ENCODE measurements around the gene HSF4.

Gene HSF4

GRCh38 chr16:67202956-67203493 lies 38.5 kb downstream of the HSF4 start:
- no peak for FAIRE-seq

GRCh38 chr16:67204076-67204475 lies 39.5 kb downstream of the HSF4 start:
- FAIRE-seq, result no peak

- no peak for FAIRE-seq
Observed at GRCh38 chr16:67206129-67206837, 41.7 kb downstream of the HSF4 start.

DNA sequence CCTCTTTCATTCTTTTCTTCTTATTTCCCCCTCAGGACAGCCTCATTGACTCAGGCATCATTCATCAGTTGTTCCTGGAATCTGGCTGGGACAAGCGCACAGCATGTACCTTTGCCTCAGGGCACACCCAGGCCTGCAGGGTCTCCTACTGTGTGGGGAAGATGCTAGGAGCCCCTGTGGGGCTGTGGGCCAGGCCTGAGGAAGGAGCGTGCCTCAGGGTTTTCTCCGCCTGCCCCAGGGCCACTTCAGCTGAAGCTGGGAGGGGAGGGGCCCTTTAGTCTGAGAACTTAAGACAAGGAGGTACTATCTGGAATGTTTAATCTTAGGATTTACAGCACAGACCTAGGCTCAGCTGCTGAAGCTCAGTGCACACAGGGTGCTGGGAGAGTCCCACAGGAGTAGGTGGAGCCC lies 42.3 kb downstream of the HSF4 start:
- FAIRE-seq, result no peak

DNA sequence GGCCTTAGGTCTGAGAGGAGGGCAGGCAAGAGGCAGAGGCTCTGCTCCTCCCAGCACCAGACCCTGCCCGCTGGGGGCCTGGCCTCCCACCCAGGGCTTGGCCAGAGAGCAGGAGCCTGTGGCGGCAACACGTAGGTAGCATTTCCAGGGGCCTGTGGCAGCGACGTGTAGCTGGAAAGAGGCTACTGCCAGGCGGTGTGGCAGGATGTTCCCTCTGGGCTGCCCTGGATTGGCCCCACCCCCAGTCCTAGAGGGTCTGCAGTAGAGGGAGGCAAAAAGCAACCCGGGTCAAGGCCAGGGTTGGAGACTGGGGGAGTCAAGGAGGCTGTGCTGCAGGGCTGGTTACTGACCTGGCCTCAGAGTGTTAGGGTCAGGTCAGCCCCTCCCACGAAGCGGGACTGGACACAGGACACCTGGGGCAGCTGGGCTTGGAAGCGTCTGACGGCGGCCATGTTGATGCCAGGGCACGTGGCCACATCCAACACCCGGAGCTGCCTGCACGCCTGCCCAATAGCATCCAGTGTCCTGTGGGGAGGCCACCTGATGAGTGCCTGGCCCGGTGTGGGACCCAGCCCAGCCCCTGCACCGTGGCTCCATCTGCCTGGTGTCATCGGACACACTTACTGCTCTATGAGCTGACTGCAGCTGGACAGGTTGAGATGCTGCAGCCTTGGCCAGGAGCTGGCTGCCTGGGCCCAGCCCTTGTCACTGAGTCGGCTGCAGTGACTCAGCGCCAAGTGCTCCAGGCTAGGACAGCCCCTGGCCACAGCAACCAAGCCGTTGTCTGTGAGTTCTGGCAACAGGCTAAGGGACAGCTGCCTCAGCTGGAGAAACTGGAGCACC lies 42.9 kb downstream of the HSF4 start:
- FAIRE-seq, result no peak

DNA sequence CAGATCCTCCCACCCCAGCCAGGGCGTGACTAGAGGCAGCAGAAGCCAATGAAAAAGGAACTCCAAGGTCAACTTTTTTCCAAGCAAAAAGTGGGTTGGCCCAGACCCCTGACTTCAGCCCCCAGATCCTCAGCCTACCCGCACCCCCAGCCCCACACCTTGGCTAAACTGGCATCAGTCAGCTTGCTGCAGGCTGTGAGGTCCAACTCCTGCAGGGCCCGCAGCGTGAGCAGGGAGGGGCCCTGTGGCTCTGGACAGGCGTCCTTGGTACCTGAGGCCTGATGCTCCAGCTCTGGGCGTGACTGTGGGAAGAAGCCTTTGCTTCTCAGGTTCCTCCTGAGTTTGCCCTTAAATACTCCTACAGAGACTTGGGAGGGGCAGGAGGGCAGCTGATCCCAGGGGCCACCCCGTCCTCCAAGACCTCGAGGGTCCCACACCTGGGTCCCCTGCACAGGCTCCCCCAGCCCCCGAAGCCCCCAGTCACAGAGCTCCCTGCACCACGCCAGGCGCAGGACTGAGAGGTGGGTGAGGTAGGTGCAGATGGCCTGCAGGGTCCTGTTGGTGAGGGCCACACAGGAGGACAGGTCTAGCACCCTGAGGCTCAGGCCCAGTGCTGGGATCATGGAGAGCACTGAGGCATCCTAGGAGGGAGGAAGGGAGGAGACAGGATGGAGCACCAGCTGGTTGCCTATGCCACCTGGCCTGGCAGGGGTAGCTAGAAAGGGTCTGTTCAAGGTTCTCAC lies 43.8 kb downstream of the HSF4 start:
- FAIRE-seq, result no peak

DNA sequence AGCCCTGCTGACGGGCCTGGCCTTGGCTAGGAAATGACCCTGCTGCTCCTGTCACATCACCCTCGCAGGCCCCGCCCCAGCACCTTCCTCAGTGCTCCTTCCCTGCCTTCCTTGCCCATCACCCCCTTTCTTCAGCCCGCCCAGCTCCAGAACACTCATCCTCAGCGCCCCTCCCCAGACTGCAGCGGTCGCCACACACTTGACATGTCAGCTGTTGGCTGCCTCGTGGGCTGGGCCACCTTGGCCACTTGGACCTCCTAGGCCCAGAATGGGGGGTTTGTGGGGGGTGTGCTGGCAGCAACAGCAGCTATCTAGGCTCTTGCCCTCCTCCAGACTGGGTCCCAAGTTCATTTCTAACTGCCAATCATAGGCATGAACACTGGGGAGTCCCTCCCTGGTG lies 45.0 kb downstream of the HSF4 start:
- no peak for FAIRE-seq

DNA sequence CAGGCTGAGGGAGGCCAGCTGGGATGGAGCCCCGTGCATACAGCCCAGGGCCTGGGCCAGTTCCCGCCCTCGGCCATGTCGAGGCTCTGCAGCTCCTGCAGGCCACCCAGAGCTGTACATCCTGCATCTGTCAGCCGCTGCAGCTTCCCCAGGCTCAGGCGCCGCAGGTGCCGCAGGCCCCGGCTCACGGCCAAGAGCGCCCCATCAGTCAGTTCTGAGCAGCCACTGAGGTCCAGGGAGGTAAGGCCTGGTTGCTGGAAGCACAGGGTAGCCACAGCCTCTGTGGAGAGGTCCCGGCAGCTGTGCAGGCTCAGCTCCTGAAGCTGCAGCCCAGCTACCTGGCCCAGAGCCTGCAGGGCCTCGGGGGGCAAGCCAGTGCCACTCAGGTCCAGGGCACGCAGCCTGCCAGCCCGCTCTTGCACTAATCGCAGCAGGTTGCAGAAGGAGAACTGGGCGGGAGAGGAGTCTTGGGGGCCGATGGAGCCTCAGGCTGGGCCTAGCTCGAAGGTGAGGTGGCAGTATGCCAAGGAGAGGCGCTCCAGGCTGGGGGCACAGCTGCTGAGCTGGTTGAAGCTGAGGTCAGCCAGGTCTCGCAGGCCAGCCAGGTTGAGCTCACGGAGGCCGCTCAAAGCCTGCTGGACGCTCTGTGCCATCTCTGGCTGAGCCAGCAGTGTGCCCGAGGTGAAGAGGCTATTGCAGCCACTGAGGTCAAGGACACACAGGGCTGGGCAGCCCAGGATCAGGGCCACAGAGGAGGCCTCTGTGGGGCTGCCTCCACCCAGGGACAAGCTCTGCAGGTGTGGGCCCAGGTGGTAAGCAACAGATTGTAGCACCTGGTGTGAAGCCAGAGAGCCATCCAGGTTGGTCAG lies 45.8 kb downstream of the HSF4 start:
- no peak for FAIRE-seq

GRCh38 chr16:67211674-67212073 lies 47.1 kb downstream of the HSF4 start:
- FAIRE-seq, result no peak

DNA sequence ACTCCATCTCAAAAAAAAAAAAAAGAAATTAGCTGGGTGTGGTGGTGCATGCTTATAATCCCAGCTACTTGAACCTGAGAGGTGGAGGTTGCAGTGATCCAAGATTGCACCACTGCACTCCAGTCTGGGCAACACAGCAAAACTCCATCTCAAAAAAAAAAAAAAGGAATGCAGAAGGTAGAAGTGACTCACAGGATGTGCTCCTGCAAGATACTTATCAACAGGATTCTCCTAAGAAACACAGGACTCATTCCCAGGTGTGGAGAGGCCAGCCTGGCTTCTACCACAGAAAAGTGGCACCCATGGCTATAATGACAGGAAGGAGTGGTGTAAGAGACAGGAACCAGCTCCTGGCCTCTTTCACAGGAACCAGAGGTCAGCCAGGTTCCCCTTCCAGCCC lies 48.2 kb downstream of the HSF4 start:
- no peak for FAIRE-seq

DNA sequence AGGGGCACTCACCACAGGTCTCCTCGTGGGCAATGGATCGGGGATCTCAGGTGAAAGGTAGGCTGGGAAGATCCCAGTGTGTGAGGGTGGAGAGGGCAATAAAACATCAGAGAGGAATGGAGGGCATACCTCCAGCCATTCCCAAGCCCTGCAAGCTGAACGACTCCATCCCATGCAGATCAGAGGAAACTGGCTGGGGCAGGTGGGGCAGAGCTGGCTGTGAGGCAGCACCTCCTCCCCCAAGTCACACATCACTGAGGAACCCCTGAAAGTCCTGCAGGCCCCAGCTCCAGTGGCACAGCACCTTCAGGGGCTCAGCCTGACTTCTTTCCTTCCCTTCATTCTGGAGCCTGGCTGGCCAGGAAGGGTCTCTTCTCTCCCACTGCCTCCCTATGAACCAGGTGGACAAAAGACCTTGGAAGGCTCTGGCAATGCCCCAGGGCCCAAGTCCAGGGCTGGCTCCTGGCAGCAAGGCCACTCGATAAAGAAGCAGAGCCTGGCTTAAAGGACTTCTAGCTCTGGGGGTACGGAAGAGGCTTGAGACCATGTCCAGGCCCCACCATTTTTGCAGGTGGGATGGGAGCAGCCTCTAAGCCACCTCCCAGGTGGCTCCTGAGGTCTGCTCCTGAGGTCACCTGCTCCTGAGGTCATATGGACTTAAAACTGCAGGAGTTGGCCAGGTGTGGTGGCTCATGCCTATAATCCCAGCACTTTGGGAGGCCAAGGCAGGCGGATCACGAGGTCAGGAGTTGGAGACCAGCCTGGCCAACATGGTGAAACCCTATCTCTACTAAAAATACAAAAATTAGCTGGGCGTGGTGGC lies 48.9 kb downstream of the HSF4 start:
- no peak for FAIRE-seq

DNA sequence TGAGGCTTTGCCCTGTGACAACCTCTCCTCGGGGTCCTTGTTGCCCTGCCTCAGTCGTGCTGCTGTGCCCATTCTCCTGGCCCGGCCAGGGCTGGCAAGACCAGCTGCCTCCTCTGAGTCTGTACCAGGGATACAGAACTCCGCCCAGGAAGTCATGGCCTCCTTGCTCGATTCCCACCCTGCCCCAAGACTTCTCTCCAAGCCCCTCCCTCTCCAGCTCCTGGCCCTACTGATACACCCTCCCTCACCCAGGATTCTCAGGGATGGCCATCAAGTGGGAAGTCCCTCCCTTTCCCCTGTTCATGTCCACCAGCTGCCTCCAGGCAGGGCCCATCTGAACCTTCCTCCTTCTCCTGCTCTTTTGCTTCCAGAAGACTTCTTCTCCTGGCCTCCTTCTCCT lies 51.2 kb downstream of the HSF4 start:
- no peak for FAIRE-seq

DNA sequence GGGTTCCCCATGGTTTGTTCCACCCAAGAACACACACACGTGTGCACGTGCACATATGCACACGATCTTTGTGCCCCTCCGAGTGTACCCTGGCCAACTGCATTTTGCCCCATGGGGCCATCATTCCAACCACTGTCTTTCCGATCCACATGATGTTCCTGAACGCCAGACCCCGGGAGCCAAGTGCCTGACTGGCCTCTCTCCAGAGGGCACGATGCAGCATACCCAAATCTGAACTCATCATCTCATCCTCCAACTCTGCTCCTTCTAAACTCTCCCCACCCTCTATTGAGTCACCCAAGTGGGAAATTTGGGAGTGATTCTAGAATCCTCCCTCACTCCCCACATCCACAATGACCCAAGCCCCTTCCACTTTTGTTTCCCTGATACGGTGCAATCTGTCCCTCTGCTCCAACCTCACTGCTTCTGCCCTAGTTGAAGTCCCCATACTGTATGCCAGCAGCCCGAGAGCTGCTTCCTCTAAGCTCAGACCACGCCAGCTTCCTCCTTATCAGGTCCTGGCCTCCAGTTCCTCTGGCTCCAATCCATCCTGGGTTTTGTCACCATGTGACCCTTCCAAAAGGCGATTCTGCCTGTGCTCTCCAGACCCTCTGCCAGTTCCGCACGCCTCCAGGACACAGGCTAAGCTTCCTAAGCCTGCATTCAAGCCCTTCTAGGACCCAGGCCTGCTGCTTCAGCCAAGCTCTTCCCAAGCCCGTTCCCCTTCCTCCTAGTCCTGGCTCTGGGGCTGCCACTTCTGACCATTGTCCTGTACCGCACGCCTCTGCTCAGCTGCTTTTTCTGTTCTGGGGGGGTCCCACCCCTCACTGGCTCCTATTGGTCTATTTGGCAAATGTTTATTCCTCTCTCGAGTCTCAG lies 52.3 kb downstream of the HSF4 start:
- FAIRE-seq, result no peak
